Neutrophil (primary cell): Measurements from ENCODE around the gene TGFBR1.
A peak's percentile ranks its signal among the peaks of the same experiment; 100 is the strongest.

Experiments used
- H3K27ac ChIP-seq: fragments of 200-600 bp; sonication (generic); 2 replicates; pipeline ENCODE4 v1.5.1; 2016; ENCODE audit warnings: mild to moderate bottlenecking, moderate library complexity
- H3K27me3 ChIP-seq: fragments of 200-600 bp; sonication (generic); 2 replicates; pipeline ENCODE4 v1.6.0; 2016; ENCODE audit warnings: mild to moderate bottlenecking
- H3K36me3 ChIP-seq: fragments of 200-600 bp; sonication (generic); 2 replicates; pipeline ENCODE4 v1.5.1; 2017
- H3K4me1 ChIP-seq, 2 experiments: fragments of 200-600 bp in 1 of 2; sonication (generic) in 1 of 2; 1 replicate in 1 of 2; 2 replicates in 1 of 2; pipeline versions ENCODE4 v1.5.1 to v1.6.1; 2013 to 2016; ENCODE audit warnings: low read depth in 1 of 2, low read length in 1 of 2, mild to moderate bottlenecking in 1 of 2, moderate library complexity in 1 of 2; ENCODE audit not compliant: control insufficient read depth in 1 of 2, insufficient read depth in 1 of 2
- H3K4me3 ChIP-seq, 2 experiments: fragments of 200-600 bp in 1 of 2; sonication (generic) in 1 of 2; 1 replicate in 1 of 2; 2 replicates in 1 of 2; pipeline ENCODE4 v1.5.1; 2013 to 2016; ENCODE audit warnings: low read depth in 1 of 2, low read length in 1 of 2, mild to moderate bottlenecking in 1 of 2, moderate library complexity in 1 of 2
- H3K9me3 ChIP-seq: fragments of 200-600 bp; sonication (generic); 2 replicates; pipeline ENCODE4 v1.5.1; 2016
- TF ChIP-seq, protein P1 (sequence below): fragments of 200-600 bp; sonication (generic); IDR thresholded peaks from 2 replicates; pipeline ENCODE4 v1.5.1; 2016; ENCODE audit warnings: antibody characterized with exemption

The TGFBR1 gene

GRCh38 chr9:99109522-99109921, 4.6 kb downstream of the TGFBR1 start:
- Histone ChIP-seq H3K36me3 (no peaks in the 10 kb centered on the region), H3K27me3 (no peaks in the 10 kb centered on the region), H3K4me3 (peak overlapping the region; percentile 44 to 77), H3K27ac (peak overlapping the region; percentile 94), H3K4me1 (peaks cover 88 to 90% of the 10 kb centered on the region in 2 experiments), H3K9me3 (no peaks in the 10 kb centered on the region)
- TF ChIP-seq, protein P1, sequence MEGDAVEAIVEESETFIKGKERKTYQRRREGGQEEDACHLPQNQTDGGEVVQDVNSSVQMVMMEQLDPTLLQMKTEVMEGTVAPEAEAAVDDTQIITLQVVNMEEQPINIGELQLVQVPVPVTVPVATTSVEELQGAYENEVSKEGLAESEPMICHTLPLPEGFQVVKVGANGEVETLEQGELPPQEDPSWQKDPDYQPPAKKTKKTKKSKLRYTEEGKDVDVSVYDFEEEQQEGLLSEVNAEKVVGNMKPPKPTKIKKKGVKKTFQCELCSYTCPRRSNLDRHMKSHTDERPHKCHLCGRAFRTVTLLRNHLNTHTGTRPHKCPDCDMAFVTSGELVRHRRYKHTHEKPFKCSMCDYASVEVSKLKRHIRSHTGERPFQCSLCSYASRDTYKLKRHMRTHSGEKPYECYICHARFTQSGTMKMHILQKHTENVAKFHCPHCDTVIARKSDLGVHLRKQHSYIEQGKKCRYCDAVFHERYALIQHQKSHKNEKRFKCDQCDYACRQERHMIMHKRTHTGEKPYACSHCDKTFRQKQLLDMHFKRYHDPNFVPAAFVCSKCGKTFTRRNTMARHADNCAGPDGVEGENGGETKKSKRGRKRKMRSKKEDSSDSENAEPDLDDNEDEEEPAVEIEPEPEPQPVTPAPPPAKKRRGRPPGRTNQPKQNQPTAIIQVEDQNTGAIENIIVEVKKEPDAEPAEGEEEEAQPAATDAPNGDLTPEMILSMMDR = no peak

GRCh38 chr9:99112750-99113413, 8.0 kb downstream of the TGFBR1 start:
- H3K4me3 ChIP-seq = no peak overlapping the region
- H3K27ac ChIP-seq = peak overlapping the region; percentile 75
- H3K36me3 ChIP-seq = no peaks in the 10 kb centered on the region
- no peaks in the 10 kb centered on the region for H3K9me3 ChIP-seq
- H3K27me3 ChIP-seq = no peaks in the 10 kb centered on the region
- H3K4me1 ChIP-seq = peaks cover 93 to 97% of the 10 kb centered on the region in 2 experiments
- TF ChIP-seq, protein P1 = no peak

DNA sequence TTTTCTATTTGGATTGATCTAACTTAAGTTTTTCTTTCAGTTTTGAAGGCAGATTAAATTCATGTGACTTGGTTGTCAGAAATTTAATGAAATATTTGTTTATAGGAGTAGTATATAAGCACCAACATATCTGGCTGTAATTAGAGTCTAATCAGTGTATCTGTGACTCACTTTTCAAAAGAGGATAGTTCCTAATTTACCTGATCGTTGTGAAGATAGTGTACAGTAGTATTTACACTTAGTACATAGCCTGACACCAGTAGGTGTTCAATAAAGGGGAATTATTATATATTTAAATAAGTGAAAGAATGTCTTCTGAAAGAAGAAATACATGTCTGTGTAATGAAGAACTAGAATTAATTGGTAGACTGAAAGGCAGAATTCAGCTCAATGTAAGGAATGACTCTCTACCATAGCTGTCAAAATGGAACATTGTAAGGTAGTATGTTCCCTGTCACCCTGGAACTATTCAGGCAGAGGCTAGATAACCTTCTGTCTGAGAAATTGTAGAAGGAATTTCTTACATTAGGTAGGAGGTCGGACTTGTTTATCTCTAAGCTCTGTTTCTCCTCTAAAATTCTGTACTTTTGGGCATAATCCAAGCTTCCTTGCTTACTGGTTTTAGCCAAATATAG, 8.6 kb downstream of the TGFBR1 start:
- peaks cover 93 to 97% of the 10 kb centered on the region in 2 experiments for H3K4me1 ChIP-seq
- no peaks in the 10 kb centered on the region for H3K27me3 ChIP-seq
- H3K27ac ChIP-seq = peak overlapping the region; percentile 75
- no peak overlapping the region for H3K4me3 ChIP-seq
- no peaks in the 10 kb centered on the region for H3K9me3 ChIP-seq
- TF ChIP-seq, protein P1 = no peak
- H3K36me3 ChIP-seq = no peaks in the 10 kb centered on the region

- no peak overlapping the region for H3K4me3 ChIP-seq
- TF ChIP-seq, protein P1 = no peak
- peak overlapping the region; percentile 75 for H3K27ac ChIP-seq
- H3K27me3 ChIP-seq = no peaks in the 10 kb centered on the region
- no peaks in the 10 kb centered on the region for H3K36me3 ChIP-seq
- H3K4me1 ChIP-seq = peaks cover 93 to 97% of the 10 kb centered on the region in 2 experiments
- H3K9me3 ChIP-seq = no peaks in the 10 kb centered on the region
Observed at GRCh38 chr9:99114049-99114440, 9.1 kb downstream of the TGFBR1 start.

- H3K4me3 ChIP-seq = no peak overlapping the region
- no peaks in the 10 kb centered on the region for H3K36me3 ChIP-seq
- H3K27ac ChIP-seq = peak overlapping the region; percentile 75
- TF ChIP-seq, protein P1 = no peak
- H3K9me3 ChIP-seq = no peaks in the 10 kb centered on the region
- H3K27me3 ChIP-seq = no peaks in the 10 kb centered on the region
- H3K4me1 ChIP-seq = peaks cover 93 to 97% of the 10 kb centered on the region in 2 experiments
Observed at GRCh38 chr9:99114846-99115500, 10.1 kb downstream of the TGFBR1 start.
